GM21737 (cell line): ENCODE measurements around the gene HES4.
"Not testable (repeated sequence)": the region's sequence is repeated elsewhere in the genome, so short reads cannot be mapped to it uniquely, and the experiment has no call there.

Source experiments
- ATAC-seq: cut with Tn5 transposase; IDR thresholded peaks from one replicate; pipeline ENCODE4 v1.9.1; 2021; ENCODE audit warnings: mild to moderate bottlenecking, moderate library complexity; ENCODE audit not compliant: unreplicated experiment

HES4 gene

DNA sequence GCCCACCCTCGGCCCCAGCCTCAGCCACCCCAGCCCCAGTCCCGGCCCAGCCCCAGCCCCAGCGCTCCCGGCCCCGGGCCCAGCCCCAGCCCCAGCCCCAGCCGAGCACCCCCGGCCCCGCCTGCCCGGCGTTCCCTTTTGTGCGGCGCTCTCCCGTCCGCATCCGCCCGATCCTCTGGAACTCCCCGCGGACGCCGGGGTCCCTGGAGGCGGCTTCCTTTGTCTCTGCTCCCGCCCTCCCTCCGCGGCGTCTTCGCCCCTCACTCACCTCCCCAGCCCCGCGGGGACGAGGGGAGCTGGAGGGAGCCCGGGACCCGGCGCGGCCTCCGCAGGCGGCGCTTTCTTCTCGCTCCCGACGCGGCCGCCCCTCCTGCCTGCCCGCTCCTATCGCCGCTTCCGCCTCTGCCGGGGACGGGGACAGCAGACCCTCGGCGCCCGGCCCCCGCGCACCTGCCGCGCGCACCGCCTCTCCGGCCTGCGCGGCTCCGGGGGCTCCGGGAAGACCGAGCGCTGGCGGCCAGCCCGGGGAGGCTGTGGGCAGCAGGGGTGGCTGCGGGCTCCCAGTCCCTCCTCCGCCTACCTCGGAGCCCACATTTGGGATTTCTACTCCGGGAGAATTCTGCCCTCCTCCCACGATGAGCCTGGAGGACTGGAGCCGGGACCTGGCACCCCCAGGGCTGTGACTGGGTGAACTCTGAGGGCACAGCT, 34.0 kb upstream of the HES4 start:
- no peak for ATAC-seq

DNA sequence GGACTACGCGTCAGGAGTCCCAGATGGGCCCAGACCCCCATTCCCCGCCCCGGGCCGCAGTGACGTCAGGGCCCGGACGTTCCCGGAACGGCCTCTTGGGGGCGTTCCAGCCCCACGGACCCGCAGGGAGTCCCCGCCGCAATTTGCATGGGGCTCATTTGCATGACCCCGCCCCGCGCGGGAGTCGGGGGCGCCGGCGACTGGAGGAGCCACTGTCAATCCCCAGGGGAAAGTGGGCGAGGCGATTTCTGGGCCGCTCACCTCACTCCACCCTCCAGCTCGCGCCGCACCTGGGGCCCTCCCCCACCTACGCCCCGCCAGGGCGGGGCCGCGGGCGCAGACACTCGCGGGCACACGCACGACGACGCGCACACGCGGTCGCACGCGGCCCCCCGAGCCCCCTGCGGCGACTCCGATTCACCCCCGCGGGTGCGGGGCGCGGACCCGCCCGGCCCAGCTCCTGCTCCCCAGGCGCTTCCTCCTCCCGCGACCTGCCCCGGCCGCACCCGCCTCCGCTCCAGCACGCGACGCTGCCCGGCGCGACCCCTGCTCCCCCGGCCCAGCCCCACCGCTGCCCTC, 33.2 kb upstream of the HES4 start:
- ATAC-seq: peak; percentile 76

DNA sequence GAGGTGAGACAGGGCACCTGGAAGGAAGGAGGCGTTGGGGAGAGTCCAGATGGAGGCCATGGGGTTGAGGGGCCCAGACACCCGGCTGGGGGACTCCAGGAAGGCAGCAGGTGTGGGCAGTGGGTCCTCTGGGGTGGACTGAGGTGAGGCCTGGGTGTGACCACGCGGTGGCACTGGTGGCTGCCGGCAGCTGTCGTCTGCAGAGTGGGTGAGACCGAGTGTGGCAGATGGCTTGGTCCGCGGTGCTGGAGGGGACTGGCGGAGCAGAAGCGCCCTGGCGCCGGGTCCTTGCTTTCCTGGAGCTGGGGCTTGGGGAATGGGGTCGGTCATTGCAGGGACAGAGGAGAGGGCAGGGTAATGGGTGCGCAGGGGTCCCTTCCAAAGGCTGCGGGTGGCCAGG, 32.5 kb upstream of the HES4 start:
- ATAC-seq: no peak

DNA sequence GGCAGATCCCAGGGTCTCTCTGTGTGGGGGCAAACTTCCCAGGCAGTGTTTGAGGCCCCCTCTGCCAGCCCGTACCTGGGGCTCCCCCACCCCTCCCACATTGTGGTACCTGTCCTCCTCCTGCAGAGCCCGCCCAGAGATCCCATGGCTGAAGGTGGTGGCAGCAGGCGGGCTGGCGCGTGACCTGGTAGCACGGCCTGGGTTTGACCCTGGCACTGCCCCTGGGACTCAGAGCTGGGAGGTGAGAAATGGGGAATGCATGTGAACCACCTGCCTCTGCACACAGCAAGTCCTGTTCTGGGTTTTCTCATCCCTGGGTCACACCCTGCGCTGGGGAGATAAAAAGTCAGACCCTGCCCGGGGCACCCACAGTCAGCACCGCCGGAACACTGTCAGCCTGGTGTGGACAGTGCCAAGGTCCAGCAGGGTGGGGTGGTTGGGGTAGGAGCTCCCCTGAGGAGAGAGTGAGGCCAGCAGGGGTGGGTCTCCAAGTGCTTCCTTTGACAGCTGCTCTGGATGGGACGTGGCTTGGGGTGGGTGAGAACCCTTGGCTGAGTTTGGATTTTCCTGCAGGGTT, 31.9 kb upstream of the HES4 start:
- ATAC-seq: no peak

DNA sequence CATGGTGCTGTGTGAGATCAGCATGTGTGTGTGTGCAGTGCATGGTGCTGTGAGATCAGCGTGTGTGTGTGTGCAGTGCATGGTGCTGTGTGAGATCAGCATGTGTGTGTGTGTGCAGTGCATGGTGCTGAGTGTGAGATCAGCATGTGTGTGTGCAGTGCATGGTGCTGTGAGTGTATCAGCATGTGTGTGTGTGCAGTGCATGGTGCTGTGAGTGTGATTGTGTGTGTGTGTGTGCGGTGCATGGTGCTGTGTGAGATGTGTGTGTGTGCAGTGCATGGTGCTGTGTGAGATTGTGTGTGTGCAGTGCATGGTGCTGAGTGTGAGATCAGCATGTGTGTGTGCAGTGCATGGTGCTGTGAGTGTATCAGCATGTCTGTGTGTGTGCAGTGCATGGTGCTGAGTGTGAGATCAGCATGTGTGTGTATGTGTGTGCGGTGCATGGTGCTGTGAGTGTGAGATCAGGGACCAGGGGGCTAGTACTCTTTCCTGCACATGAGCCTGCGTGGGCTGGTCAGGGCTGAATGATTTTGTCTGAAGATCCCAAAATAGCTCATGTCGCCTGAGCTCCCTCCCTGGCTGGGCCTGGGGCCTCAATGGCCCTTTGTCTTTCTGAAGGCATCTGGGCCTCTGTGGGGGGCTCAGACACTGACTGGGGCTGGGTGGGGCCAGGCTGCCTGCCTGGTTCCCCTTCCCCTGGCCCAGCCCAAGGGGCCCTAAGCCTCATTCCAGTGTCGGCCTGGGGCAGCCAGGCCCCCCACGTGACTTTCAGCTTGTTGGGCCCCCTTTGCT, 31.2 kb upstream of the HES4 start:
- ATAC-seq: not testable (repeated sequence)

DNA sequence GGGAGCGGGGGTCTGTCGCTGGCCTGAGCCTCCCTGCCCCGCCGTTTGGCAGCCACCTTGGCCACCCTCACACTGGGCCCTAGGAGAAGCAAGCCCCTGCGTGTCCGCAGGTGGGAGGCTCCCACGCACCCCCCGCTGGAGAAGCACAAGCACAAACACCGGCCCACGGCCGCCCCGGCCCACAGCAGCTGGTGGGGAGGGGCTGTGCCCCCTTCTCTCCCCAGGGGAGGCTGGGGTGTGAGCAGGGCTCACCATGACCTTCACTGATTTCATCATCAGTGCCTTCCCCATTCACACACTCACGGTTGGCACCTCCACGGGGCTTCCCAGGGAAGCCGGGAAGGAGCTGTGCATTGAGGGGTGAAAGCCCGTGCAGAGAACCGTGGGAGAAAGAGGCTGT, 27.9 kb upstream of the HES4 start:
- ATAC-seq: no peak

DNA sequence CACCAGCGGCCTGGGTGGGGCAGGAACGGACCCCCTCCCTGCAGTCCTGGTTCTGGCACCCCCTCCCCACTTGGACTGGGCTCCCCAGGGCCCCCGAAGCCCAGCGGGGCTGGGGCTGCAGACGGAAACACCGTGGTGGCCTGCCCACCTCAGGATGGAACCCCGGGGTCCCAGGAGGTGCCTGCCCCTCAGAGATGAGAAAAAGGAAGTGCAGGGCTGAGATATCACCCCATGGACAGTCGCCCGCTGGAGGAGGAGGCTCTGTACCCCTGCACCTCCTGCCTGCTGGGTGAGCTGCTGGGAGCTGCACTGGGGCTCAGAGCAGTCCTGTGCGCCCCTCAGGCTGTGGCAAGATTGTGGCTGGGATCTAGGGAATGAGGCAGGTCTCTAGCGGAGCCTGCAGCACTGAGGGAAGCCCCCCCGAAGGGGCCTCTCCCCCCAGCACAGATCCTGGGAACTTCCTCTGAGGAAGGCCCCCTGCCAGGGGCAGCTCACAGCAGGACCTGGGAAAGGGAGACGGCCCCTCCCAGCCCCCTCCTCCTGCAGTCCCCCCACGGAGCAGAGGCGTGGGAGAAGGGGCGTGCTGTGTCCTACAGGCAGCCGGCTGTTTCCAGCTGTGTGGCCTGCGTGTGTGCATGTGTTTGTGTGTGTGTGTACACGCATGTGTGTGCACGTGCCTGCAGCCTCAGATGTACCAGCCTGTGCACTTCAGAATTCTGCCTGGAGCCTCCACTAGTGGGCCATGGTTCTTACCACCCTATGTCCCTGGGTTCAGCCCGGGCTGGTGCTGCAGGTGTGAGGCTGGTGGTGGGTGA, 26.9 kb upstream of the HES4 start:
- no peak for ATAC-seq

DNA sequence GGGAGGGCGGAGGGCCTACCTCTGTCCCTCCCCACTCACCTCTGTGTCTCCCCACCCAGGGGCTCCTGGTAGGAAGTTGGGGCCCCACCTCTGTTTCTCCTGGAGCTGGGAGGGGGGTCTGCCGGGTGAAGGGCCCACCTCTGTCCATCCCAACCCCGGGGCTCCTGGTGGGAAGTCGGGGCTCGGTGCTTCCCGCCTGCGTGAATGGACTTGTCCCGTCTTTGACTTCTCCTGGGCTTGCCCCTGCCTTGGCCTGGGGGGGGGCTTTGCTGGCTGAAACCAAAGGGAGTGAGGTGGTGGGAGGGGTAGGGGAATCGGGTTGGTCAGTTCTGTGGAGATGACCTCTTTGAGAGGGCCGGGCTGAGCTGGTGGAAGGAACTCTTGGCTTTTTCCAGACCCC, 25.8 kb upstream of the HES4 start:
- no peak for ATAC-seq

DNA sequence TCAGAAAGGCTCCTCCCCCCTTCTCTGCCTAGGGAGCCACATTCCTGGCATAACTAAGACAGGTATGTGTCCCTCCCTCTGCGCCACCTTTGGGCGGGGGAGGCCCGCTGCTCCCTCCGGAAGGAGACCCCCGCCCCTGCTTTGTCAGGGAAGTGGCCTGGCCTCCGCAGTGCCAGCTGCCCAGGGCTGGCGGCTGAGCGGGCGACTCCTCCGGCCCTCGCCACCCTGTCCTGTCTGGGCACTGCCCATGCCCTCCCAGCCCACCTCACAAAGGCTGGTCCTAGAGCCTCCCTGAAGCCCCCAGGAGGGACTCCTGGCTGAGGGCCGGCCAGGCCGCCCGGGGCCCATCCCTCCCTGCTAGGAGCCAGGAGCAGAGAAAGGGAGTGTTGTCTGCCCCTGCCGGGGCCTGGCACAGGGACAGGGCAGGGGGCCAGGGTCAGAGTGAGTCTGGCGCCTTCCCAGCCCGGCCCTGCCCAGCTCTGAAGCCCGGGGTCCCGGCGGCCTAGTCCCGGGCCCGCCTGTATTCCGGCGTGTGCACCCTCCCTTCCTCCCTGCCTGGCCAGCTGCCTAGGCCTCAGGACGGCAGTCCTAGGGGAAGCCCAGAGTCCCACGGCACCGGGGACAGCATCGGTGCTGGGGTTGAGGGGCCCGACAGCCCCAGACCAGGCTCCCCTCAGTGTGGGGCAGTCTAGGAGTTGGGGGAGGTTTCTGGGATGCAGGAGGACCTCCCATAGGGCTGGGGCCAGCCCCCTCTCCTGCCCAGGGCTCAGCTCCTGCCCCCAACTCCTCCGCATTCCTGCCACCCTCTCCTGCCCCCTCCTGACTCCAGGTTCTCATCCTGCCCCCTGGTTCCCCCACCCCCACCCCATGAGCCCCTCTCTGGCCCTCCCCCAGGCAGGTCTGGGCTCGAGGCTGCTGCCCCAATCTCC, 25.1 kb upstream of the HES4 start:
- ATAC-seq: no peak

DNA sequence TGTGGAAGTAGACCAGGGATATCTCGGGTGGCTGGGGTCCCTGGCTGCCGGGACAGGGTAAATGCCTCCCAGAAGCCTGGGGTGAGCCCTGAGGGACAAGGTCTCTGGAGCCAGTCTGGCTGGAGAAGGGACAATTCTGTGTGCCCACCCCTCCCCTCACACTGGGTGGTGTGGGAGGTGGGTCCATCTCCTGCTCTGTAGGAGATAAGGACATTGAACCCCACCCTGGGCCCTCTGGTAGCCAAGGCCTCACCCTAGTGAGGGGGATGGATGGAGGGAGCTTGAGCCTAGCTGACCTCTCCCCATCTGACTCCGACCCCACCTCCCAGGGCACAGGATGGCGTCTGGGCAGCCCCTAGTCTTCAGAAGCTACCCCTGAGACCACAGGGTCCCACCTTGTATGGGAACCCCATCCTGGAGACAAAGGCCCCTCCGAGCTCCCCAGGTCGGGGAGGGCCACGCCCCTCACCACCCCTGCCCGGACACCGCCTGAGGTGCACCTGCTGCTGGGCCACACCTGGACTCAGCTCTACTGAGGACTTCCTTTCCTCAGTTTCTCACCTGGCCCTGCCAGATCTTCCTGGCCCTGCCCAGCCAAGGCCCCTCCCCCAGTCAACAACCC, 24.4 kb upstream of the HES4 start:
- no peak for ATAC-seq

DNA sequence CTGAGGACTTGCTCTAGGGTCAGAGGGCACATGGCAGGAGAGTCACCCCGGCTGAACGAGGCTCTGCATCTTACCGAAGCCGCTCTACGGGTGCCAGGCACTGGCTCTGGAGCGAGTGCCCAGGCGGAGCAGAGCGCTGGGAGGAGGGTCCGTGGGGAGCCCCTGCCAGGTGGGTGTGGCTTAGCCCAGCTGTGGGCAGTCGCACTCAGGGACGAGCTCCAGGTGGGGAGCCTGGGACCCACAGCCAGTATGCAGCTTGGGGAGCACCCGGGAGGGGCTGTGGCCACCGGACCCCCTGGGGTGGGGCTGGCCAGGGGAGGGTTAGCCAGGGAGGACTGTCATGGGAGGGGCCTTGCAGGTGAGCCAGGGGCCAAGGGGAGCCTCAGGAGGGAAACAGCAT, 23.8 kb upstream of the HES4 start:
- ATAC-seq: no peak

DNA sequence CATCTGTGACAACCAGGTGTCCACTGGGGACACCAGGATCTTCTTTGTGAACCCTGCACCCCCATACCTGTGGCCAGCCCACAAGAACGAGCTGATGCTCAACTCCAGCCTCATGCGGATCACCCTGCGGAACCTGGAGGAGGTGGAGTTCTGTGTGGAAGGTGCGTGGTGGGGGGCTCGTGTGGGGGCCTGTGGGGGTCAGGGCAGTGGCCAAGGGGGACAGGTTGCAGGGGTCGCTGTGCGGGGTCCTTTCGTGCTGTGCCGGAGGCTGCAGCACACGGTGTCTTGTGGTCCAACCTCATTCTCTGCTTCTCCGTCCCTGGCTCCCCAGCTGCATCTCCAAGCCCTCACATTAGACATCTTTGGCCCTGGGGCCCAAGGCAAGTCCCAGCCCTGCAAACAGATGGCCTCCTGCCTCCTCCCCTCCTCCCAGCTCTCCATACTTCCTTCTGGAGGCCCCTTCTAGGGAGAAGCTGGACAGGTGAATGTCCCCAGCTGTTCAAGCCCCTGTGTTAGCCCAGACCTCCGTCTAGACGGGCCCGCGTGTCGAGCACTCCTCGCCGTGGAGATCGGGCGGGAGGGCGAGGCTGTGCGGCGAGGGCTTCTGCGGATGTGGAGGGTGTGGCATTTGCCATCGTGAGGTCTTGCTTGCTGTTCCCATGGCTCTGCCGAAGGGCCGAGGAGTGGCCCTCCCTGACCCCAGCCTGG, 22.6 kb upstream of the HES4 start:
- no peak for ATAC-seq

DNA sequence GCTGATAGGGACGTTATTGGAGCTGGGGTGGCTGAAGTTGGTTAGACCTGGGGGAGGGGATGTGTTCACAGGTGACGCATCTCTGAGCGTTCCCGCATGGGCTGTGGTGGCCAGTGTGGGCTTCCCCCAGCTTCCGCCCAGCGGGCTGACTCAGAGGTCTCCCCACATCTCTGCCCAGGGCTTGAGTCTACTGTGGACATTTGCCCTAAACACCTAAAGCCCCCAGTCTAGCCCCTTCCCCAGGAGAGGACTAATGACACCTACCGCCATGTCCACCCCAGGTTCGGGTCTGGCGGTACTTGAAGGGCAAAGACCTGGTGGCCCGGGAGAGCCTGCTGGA, 22.0 kb upstream of the HES4 start:
- ATAC-seq: no peak

DNA sequence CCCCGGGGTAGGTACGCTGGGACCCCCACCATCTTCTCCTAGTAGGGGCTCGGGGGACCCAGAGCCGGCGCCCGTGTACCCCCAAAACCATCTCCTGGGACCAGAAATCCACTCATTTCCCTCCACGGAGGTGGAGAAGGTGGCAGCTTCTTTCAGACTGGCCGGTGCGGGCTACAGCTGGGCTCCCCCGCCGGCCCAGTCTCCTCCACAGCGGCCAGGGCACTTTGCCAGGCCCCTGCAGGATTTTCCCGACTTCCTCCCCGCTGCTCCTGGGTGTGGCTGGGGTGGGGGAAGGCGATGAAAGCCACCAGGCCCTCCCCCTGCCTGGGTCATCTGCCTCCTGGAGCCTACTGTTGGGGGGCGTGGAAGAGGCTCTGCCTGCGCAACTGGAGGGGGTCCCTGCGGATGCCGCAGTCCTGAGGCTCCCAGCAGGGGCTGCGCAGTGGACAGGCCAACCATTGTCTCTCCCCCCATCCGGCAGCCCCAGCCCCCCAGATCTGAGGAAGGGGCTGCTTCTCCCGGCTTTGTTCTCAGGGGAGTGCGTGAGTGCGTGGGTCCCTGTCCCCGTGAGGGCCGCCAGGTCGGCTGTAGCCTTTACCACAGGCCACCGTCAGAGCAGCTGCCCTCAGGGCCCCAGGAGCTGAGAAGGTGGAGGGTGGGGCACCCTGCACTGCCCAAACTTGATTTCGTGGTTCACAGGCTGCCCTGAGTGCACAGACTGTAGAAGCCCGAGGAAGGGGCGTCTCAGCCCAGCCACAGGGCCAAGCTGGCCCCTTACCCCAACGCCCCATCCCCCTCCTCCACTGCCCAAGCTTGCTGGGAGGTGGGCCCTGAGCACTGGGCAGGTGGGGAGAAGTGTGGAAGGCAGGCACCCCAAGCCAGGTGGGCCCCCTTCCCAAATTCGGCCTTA, 21.4 kb upstream of the HES4 start:
- ATAC-seq: no peak

DNA sequence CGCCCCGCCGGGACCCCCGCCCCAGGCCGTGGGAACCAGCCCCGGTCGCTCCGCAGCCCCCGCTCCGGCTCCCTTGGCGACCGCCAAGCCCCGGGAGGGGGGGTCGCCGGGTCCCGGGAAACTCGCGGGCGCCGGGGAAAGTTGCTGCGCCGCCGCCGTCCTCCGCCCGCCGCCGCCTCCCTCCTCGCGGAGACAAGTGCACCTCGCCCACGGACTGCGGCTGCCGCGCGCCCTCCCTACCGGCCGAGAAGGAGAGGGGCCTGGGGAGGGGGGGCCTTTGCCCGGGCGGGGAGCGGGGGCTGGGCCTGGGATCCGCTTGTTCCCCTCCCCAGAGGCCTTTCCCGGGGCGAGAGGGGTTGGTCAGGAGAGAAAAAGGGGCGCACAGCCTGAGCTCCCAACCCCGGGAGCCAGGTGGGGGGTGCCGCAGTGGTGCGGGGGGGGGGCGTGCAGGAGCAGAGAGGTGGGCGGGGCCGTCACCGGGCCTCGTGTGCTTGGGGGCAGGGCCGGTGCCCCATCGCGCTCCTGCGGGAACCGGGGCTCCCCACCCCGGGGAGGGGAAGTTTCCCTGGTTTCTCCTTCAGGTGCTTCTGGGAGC, 20.6 kb upstream of the HES4 start:
- ATAC-seq: peak; percentile 12

DNA sequence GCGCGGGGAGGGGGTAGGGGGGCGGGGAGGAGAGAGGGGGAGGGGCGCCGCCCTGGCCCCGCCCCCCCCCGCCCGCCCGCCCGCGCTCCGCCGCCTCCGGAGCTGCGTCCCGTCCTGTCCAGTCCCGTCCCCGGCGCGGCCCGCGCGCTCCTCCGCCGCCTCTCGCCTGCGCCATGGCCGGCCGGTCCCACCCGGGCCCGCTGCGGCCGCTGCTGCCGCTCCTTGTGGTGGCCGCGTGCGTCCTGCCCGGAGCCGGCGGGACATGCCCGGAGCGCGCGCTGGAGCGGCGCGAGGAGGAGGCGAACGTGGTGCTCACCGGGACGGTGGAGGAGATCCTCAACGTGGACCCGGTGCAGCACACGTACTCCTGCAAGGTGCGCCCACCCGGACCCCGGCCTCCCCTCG, 20.1 kb upstream of the HES4 start, which contains the start of gene AGRN:
Gene AGRN (plus strand): TSS at position 121 of the 405 bp plus-strand sequence. CDS start 53 bp downstream, at position 174.
- peak; percentile 22 for ATAC-seq
